Tongue (tissue), 2 donors: Measurements from ENCODE around the gene TTC16. TPM values are rescaled to one million over a fixed set of nuclear protein-coding genes. Genes with fewer than 3 reads are reported as not detected.

ENCODE experiments used
- DNase-seq: peaks from one replicate; pipeline ENCODE4 v3.0.0-alpha.2; 2015
- total RNA-seq: library from RNA; depleted of rRNA; stranded (reverse); fragments of >200 nt; gene quantifications from one replicate; pipeline ENCODE4 v1.2.3, GENCODE V29; 2014

Gene TTC16
- not detected for total RNA-seq

GRCh38 chr9:127715470-127716337 is at the start of gene TTC16, which contains the start of gene PTRH1:
Gene TTC16, plus strand, starts transcription at chr9:127716079. Its CDS starts 67 bp downstream, at chr9:127716146.
Gene PTRH1, minus strand, starts transcription at chr9:127715663. Its CDS starts 24 bp downstream, at chr9:127715639.
- peak; percentile 99 for DNase-seq

- DNase-seq = peak; percentile 61
These were observed 48.6 kb upstream of the TTC16 start for GRCh38 chr9:127667127-127667844.

- no peak for DNase-seq
These were observed 48.0 kb upstream of the TTC16 start for GRCh38 chr9:127667906-127668305.

GRCh38 chr9:127673234-127673633 is 42.6 kb upstream of the TTC16 start:
- DNase-seq = no peak

- DNase-seq = no peak
These were observed 39.2 kb upstream of the TTC16 start for GRCh38 chr9:127676638-127677037.

GRCh38 chr9:127679506-127679905 is 36.4 kb upstream of the TTC16 start:
- no peak for DNase-seq

- DNase-seq = no peak
These were observed 35.7 kb upstream of the TTC16 start for GRCh38 chr9:127680226-127680625.

- DNase-seq = no peak
These were observed 35.0 kb upstream of the TTC16 start for GRCh38 chr9:127680846-127681245.

- DNase-seq = no peak
These were observed 33.3 kb upstream of the TTC16 start for GRCh38 chr9:127682351-127683136.

- DNase-seq = no peak
These were observed 32.2 kb upstream of the TTC16 start for GRCh38 chr9:127683723-127684122.

GRCh38 chr9:127684576-127684975 is 31.3 kb upstream of the TTC16 start:
- DNase-seq = no peak

GRCh38 chr9:127686461-127687393 is 29.2 kb upstream of the TTC16 start:
- DNase-seq = no peak

GRCh38 chr9:127689329-127690000 is 26.4 kb upstream of the TTC16 start:
- DNase-seq = no peak

- DNase-seq = no peak
These were observed 25.1 kb upstream of the TTC16 start for GRCh38 chr9:127690735-127691134.

- DNase-seq = no peak
These were observed 23.8 kb upstream of the TTC16 start for GRCh38 chr9:127692071-127692470.

GRCh38 chr9:127693143-127693542 is 22.7 kb upstream of the TTC16 start:
- DNase-seq = no peak

- no peak for DNase-seq
These were observed 22.2 kb upstream of the TTC16 start for GRCh38 chr9:127693697-127694096.

- DNase-seq = no peak
These were observed 20.8 kb upstream of the TTC16 start for GRCh38 chr9:127694890-127695720.

GRCh38 chr9:127697575-127697974 is 18.3 kb upstream of the TTC16 start:
- DNase-seq = no peak

GRCh38 chr9:127698386-127698785 is 17.5 kb upstream of the TTC16 start:
- DNase-seq = no peak
